Skin epidermis (tissue), 12 donors: Measurements from ENCODE around the gene RBM43.
"Not testable (repeated sequence)": the region's sequence is repeated elsewhere in the genome, so short reads cannot be mapped to it uniquely, and the experiment has no call there.

Experiments
- H3K27ac ChIP-seq, 21 experiments: fragments of 200-600 bp; sonication (generic) in 11 of 21; one replicate each; pipeline ENCODE4 v1.5.0; 2020; ENCODE audit warnings: mild to moderate bottlenecking in 3 of 21, inconsistent platforms in 2 of 21, moderate library complexity in 2 of 21
- H3K4me3 ChIP-seq, 7 experiments: fragments of 200-600 bp; sonication (generic) in 2 of 7; one replicate each; pipeline ENCODE4 v1.5.0; 2020; ENCODE audit warnings: inconsistent platforms in 2 of 7, mild to moderate bottlenecking in 2 of 7, moderate library complexity in 1 of 7

RBM43 gene

DNA sequence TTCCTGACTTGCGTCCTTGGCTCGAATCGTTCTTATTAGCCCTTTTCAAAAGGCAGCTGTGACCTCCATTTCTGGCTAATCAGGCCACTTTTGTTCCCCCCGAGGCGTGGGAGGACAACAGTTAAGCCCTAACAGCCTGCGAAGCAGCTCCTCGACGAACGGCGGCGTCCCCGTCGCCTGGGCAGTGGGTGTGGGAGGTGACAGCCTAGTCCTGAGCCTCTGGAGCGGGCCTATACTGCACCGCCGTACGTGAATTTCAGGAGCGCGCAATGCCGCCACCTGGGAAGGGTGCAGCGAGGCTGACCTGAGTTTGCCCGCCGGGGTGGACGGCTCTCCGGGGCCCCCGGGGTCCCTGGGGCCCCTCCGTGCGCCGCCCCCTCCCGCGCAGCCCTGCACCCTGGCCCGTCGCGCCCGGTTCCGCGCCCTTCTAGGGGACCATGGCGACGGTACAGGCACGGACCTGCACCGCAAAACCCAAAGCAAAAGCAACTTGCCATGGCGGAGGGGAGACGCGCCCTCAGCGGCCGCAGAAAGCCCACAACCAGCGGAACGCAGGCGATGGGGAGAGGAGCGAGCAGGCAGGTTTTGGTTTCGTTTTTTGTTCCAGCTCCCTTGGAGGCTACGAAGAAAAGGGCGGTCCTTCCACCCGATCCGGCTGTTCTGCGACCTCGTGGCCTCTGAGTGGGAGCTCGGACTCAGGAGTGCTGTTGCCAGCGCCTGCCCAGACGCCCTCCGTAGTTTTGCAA lies at the start of gene RBM43:
Gene RBM43 (minus strand): TSS at position 633 of the 746 bp plus-strand sequence. CDS start 136 bp downstream, at position 497.
- Histone ChIP-seq H3K4me3 (peak within 1 kb of the TSS; percentile 58 to 95 (median 74)), H3K27ac (peak within 1 kb of the TSS; percentile 76 to 100 (median 95))

DNA sequence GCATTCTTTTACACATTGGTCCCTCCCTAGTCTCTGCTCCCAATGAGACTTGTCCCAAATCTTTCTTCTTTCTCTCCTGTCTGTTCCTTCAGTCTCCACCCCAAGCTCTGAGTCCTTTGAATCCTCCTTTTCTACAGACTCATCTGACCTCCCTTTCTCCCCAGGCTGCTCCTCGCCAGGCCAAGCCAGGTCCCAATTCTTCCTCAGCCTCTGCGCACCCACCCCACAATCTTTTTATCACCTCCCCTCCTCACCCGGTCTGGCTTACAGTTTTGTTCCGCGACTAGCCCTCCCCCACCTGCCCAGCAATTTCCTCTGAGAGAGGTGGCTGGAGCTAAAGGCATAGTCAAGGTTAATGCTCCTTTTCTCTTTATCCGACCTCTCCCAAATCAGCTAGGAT lies 48.6 kb upstream of the RBM43 start:
- not testable (repeated sequence) for H3K4me3 ChIP-seq, H3K27ac ChIP-seq

DNA sequence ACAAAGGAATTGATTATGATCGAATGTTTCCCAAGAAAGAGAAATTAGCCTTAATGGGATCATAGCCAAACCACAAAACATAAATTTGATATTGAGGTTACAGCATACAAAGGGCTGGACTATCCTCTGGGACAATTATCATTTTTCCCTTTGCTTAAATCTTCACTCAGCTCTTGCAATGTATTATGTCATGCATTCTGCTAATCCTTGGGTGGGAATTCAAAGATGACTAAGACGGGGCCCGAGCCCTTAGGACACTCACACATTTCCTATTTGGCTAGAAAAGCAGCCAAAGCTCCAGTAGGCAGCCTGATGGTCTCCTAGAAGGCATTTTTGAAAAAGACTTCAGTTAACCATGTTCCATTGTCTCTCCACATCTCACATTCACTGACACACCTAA lies 45.0 kb upstream of the RBM43 start:
- Histone ChIP-seq H3K27ac (no peak overlapping the region), H3K4me3 (no peak overlapping the region)

DNA sequence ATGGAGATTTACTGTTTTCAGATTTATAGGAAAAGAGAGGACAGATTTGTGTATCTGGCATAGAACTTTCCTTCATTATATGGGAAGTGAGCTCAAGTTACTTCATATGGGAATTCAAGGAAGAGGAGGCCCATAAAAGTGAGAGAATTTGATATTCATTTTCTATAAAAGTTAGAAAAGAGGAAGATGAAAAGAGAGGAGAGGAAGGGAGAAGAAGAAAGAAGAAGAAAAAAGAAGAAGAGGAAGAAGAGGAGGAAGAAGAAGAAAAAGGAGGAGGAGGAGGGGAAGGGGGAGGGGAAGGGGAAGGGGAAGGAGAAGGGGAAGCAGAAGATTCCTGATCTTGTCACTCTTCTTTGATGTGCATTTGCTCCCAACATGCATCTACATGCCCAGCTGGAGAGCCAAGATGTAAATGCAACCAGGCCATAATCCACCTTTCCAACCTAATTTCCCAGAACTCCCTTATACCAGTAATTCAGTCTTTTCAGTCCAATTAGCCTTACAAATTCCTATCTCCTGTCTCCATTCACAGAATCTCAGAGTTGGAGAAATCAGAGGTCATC lies 43.5 kb upstream of the RBM43 start:
- H3K4me3 ChIP-seq = no peak overlapping the region
- no peak overlapping the region for H3K27ac ChIP-seq

DNA sequence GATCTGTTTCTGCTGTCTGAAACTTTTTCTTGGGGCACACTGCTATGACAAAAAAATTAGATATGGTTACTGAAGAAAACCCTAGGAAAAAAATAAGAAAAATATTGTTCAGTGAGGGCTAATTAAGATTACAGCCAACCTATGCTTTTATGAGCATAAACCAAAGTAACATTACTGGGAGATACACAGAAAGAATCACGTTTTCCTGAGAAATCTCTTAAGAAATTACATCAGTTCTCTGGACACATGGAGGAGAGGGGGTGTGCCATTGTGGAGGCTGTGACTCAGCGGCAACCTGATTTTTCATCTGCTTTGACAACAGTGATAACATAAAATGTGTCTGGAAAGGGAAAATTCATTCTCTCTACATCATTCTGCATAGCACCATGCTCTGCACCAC lies 41.2 kb upstream of the RBM43 start:
- H3K27ac ChIP-seq = no peak overlapping the region
- no peak overlapping the region for H3K4me3 ChIP-seq

DNA sequence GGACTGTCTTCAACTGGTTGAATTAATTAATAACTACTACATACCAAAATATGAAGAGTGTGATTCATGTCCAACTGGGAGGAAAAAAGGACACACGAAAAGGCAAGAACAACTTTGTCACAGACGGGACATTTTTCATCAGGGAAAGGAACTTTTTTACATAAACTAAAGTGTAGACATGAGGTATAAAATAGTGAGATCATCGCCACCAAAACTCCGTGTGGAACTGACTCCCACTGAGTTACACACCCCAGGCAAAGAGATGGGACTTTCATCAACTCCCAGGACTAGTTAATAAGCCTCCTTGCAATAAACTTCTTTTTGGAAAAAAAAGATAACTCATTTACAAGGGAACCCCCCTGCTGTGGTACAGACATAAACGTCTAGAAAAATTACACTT lies 40.7 kb upstream of the RBM43 start:
- no peak overlapping the region for H3K4me3 ChIP-seq
- H3K27ac ChIP-seq = no peak overlapping the region

DNA sequence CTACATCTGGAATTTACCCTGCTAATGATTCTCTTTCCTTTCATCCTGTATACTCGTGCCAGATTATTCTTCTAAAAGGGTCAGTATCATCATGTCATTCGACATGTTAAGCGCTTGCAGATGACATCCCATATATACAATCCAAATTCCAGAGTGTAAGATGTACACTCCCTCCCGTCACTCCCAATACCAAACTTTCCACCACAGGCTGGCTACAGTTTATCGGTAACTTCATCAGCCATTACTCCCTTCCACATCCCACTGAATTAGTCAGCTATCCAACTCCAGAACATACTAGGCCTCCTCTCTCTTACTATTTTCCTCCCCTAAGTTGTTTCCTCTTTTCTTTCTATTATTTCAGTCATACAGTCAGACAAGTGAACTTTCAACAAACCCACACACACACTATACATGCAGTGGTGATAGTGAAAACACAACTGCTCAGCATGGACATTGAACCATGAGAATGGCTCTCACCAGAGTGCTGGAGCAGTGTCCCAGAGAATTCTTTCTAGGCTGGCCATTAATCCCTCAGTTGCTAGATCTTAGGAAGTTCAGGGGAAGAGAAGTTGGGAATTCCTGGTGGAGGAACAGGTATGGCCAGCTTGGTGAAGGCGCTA lies 38.4 kb upstream of the RBM43 start:
- Histone ChIP-seq H3K27ac (no peak overlapping the region), H3K4me3 (no peak overlapping the region)

DNA sequence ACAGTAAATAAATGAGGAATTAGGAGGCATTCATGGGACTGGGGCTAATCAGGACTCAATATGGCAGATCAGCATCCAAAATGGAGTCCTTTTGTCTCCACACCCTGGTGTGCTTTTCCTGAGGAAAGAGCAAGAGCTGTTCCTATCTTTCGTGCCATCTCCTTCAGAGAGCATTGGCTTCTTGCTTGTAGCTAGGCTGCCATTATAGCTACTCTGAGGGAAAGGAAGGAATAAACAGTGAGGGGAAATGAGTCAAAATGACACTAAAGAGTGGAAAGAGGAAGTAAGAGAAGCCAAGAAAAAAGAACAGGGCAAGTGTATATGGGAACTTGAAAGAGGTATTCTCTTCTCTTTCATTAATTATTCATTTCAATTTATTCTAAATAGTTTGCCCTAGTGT lies 36.2 kb upstream of the RBM43 start:
- peak overlapping the region in 3 of 21 experiments; percentile 14 to 60 (median 46) for H3K27ac ChIP-seq
- no peak overlapping the region for H3K4me3 ChIP-seq

DNA sequence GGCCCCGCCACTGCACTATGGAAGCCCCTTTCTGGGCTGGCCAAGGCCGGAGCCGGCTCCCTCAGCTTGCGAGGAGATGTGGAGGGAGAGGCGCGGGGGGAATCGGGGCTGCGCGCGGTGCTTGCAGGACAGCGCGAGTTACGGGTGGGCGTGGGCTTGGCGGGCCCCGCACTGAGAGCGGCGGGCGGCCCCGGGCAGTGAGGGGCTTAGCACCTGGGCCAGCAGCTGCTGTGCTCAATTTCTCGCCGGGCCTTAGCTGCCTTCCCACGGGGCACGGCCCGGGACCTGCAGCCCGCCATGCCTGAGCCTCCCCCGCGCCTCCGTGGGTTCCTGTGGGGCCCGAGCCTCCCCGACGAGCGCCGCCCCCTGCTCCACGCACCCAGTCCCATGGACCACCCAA lies 34.3 kb upstream of the RBM43 start:
- H3K27ac ChIP-seq, H3K4me3 ChIP-seq: not testable (repeated sequence)

DNA sequence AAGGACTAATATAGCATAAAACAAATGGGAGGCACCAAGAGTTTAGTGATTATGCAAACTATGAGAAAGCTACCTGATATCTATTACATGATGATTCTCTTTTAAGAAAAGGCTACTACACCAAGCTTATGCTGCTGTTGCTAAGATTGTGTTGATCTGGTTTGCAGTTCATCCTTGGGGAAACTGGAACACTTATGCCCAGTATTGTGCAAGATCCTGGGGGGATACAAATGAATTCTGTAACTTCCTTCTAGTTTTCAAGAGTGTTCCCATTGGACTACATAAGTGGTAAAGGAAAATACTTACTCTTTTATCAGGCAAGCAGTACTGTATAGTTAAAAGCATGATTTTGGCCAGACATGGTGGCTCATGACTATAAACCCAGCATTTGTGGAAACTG lies 30.9 kb upstream of the RBM43 start:
- Histone ChIP-seq H3K27ac (no peak overlapping the region), H3K4me3 (no peak overlapping the region)

DNA sequence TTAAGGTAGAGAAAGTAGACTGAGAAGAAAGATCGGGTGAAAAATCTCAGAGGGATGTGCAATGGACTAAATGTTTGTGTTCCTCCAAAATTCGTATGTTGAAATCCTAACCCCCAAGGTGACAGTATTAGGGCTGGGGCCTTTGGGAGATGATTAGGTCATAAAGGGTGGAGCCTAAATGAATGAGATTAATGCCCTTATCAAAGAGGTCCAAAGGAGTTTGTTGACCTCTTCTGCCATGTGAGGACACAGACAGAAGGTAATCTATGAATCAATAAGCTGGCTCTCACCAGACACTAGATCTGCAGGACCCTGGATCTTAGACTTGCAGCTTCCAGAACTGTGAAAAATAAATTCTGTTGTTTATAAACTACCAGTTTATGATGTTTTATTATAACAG lies 30.5 kb upstream of the RBM43 start:
- no peak overlapping the region for H3K4me3 ChIP-seq
- no peak overlapping the region for H3K27ac ChIP-seq

DNA sequence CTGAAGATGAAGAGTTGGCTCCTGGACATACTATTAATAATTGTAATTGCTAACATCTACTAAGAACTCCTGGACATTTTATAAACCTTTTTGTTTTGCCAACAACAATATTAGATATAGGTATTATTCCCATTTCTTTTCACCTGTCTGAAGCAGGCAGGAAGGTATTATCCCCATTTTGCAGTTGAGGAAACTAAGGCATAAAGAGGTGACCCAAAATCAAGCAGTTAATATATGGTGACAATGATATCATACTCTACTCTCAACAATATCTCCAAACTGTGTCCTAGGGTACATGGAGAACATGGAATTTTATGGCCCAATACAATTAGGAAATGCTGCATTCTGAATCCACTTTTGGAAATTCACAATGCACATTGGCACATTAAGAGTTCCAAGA lies 29.6 kb upstream of the RBM43 start:
- Histone ChIP-seq H3K4me3 (no peak overlapping the region), H3K27ac (peak overlapping the region in 3 of 21 experiments; percentile 11 to 99 (median 98))

DNA sequence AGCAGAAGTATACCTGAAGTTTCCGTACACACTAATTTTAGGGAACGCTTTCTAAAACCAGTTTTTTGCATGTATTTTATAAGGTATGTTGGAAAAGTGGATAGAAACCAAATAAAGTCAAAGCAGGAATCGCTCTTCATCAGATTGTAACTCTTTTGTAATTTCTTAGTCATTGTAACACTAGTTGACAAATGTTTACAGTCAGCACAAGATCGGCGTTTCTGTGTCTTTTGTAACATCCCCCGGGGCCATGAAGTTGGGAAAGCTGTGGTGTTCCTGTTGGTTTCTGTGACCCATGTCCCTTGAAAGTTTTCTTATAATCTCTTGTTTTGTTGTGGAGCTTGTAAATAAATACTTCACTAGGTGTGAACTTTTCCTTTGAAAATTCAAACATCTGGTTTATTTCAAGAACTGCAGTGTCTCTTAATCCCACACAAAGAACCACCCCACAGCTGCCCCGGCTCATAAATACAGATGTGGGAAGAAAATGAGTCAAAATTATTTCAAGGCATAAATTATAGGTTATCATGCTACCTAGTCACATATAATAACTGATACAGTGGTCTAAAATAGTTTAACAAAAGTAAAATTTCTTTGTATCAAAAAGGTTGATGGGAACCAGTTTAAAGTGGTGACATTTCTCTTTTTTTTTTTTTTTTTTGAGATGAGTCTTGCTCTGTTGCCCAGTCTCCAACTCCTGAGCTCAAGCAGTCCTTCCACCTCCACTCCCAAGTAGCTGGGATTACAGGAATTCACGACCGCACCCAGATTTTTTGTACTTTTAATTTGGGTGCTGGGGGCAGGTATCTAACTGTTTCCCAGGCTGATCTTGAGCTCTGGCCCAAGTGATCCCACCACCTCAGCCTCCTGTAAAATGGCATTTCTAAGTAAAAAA lies 28.6 kb upstream of the RBM43 start:
- H3K4me3 ChIP-seq = peak overlapping the region; percentile 55 to 95 (median 74)
- peak overlapping the region; percentile 90 to 100 (median 98) for H3K27ac ChIP-seq

DNA sequence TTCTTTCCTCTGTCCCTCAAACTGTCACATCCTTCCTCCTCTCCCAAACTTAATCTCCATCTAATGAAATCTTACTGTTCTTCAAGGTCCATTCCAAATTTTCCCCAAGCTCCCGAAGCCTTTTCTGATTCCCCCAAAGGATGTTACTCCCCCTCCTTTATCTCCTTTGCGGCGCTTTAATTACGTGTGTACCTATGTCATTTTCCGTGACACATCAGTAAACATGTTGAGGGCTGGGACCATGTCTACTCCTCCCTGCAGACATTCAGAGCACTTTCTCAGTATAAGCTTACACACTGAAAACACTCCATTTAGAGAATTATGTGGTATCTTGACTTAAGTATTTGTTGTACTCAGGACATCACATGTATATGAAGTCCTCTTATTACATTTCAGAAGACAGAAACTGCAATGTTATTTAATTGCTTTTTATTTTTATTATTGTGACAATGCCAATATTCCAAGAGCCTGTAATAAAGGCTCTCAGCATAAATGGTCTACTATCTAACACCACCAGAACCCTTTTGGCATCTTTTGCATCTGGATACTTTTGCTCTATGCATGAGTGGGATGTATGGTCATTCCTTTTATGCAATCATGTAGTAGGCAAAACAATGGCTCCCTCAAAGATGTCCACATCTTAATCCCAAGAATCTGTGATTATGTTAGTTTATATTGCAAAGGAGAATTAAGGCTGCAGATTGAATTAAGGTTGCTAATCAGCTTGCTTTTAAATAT lies 26.0 kb upstream of the RBM43 start:
- Histone ChIP-seq H3K4me3 (no peak overlapping the region), H3K27ac (no peak overlapping the region)

DNA sequence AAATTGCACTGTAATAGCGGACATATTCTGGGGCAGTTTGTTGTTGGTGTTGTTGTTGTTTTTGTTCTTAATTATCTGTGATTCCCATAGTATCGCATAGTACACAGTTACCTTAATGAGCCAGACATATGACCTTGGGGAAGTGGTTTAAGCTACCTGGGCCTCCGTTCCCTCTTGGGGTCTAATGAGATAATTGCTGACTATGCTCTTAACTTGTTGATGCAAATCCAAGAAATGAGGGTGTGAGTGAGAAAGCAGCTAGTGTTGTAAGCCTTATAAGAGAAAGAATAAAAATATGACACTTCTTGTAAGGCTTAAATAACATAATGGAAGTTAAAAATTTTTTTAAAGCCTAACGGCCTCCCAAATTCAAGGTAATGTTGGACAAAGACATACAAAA lies 20.7 kb upstream of the RBM43 start:
- Histone ChIP-seq H3K4me3 (no peak overlapping the region), H3K27ac (no peak overlapping the region)

DNA sequence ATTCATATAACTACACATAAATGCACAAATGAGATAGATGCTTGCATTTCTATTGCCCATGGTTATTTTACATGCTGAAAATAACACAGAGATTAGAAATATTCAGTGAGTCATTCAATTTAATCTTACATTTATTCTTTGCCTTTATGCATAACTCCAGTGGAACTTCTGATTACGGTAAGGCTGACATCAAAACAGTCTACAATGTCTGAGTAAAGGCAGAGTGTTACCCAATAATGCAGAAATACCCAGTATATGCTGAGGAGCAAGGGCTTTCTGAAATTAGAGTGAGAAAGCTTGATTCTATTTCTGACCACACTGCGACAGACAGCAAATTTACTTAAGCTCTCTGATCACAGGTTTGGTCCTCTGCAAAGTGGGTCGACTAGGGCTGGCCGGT lies 18.6 kb upstream of the RBM43 start:
- H3K4me3 ChIP-seq = no peak overlapping the region
- no peak overlapping the region for H3K27ac ChIP-seq

DNA sequence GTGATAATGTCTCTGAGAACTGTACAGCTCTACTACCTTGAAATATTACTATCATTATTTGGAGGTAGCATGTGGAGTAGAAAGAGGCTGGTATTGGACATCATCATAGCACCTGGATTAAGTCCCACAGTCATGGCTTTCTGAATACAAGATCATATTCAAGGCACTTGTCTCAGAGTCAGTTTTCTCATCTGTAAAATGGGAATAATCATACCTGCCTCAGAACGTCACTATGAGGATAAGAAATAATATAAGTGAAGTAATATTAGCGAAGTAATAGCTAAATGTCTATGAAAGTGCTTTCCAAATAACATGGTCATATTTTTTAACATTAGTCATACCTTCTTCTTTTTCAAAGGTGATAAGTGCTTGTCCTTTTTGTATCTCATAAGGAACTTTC lies 16.8 kb upstream of the RBM43 start:
- no peak overlapping the region for H3K27ac ChIP-seq
- H3K4me3 ChIP-seq = no peak overlapping the region

DNA sequence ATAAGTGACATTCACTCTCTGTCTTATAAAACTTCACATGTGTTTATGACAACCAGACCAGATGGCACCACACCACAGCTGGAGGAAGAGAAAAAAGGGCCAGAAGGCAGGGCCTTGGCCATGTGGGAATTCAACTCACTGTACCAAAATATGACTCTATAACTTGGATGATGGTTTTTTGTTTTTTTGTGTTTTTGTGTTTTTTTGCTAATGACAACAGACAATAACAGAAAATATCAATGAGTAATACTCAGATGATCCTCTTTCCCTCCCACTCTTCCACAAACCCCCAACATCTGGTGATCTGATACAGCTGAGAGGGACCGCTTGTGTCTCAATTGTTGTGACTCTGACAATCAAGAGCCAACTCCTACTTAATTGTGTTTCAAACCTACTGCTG lies 15.4 kb upstream of the RBM43 start:
- H3K4me3 ChIP-seq = no peak overlapping the region
- peak overlapping the region in 3 of 21 experiments; percentile 8 to 66 (median 19) for H3K27ac ChIP-seq

DNA sequence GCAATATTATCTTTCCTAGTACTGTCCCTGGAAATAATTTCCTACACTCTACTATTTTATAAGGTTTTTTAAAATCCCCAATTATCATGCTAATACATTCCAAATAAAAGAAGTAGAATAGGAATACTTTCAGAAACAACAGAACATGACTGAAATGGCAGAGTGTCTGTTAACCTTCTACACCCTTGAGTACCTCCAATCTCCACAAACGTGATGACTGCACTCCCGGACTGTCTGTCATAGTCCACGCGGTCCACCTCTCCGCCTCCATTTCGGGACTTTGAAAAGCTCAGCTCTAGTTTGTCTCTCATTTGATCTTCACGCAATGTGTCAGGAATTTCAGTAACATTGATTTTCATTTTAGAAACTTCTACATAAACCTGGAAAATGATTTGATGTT lies 13.6 kb upstream of the RBM43 start:
- Histone ChIP-seq H3K27ac (no peak overlapping the region), H3K4me3 (no peak overlapping the region)

DNA sequence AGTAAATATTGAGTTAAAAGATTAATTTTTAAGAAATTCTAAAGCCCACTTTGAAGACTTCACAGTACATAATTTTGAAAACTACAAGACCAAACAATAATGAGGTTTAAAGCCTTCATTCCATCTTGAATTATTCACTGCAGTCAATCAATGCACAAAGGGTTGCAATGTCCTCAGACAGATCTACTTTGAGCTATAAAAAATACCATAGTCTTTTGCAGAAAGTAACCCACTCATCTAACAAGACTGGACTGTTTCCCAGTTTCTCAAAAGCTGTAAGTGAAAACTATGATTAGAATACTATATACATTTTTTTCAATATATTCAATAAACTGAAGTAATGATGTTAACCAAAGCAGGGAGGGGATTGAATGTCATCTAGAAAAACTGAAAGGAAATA lies 10.2 kb upstream of the RBM43 start:
- Histone ChIP-seq H3K4me3 (no peak overlapping the region), H3K27ac (no peak overlapping the region)
